HG02642 (cell line): ENCODE measurements around the gene NCKAP1.
"Not testable (repeated sequence)": the region's sequence is repeated elsewhere in the genome, so short reads cannot be mapped to it uniquely, and the experiment has no call there.

Experiments used
- ATAC-seq: cut with Tn5 transposase; IDR thresholded peaks from one replicate; pipeline ENCODE4 v1.9.1; 2021; ENCODE audit warnings: mild to moderate bottlenecking; ENCODE audit not compliant: unreplicated experiment, poor library complexity

The NCKAP1 gene

DNA sequence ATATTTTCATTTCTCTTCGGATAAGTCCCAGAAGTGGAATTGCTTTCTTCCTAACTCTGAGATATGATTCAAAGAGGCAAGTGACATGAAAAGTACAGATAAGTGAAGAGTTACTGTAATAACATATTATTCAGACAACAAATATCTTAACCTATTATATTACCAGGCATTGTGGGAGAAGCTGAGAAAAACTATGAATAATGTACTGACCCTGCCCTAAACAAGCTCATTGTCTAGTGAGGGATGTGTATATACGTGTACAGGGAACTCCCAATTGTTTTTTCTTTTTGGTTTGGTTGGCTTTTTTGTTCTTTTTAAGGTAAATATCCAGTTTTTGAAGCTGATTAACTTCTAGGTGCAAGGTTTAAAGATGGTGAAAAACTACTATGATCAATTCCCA is 26.5 kb downstream of the NCKAP1 start:
- ATAC-seq, result no peak

DNA sequence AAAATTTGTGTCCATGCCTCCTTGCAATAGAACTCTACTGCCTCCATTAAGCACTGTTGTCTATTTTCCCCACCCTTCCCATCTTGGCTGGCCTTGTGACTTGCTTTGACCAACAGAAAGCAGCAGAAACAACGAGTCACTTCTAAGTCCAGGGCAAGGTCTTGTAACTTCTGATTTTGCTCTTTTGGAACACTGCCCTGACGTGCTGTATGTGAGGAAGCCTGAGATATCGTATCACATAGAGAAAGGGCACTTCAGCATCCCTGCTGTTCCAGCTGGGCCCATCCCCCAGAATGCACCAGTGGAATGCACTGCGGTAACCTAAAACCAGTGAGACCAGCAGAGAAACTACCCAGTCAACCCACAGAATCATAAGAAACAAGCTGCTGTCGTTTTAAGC is 28.1 kb downstream of the NCKAP1 start:
- ATAC-seq, result no peak

DNA sequence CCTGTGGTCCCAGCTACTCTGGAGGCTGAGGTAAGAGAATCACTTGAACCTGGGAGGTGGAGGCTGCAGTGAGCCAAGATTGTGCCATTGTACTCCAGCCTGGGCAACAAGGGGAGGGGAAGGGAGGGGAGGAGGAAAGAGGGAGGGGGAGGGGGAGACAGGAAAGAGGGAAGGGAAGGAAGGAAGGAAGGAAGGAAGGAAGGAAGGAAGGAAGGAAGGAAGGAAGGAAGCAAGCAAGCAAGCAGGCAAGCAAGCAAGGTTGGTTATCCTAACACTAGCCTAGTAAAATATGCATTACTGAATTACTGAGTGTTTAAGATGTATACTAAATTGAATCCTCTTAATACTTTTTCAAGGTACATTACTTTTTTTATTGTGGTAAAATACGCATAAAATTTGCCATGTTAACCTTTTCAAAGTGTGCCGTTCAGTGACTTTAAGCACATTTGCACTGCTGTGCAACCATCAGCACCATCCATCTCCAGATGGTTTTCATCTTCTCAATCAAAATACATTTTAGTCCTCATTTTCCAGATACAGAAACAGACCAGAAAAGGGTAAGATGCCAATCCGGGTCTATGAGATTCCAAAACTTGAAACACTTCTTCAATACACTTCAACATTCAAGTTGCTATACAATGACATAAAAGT is 28.9 kb downstream of the NCKAP1 start:
- no peak for ATAC-seq

DNA sequence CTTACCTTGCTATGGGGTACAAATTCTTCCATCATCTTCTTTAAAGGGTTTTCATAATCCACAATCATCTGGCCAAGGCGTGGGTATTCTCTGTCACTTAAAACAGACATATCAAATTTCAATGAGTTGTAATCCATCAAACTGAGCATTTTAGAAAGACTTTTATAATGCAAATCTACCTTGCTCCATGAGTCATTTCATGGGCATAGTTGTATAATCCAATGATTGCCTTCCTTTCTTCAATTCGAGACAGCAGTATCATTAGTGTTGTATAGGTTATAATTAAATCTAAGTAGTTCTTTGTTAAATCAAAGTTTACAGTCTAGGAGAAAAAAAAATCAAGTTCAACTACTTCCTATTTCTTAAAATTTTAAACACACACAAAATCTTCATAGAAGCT is 36.3 kb downstream of the NCKAP1 start:
- ATAC-seq, result no peak

DNA sequence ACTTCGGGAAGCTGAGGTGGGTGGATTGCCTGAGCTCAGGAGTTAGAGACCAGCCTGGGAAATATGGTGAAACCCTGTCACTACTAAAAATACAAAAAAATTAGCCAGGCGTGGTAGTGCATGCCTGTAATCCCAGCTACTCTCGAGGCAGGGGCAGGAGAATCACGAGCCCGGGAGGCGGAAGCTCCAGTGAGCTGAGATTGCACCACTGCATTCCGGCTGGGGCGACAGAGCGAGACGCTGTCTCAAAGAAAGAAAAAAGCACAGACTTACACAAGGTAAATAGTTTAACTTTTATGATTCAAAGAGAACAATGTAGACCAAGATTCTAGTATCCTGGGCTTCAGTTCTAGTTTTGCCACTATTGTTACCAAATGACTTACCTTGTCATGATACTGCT is 37.4 kb downstream of the NCKAP1 start:
- no peak for ATAC-seq

DNA sequence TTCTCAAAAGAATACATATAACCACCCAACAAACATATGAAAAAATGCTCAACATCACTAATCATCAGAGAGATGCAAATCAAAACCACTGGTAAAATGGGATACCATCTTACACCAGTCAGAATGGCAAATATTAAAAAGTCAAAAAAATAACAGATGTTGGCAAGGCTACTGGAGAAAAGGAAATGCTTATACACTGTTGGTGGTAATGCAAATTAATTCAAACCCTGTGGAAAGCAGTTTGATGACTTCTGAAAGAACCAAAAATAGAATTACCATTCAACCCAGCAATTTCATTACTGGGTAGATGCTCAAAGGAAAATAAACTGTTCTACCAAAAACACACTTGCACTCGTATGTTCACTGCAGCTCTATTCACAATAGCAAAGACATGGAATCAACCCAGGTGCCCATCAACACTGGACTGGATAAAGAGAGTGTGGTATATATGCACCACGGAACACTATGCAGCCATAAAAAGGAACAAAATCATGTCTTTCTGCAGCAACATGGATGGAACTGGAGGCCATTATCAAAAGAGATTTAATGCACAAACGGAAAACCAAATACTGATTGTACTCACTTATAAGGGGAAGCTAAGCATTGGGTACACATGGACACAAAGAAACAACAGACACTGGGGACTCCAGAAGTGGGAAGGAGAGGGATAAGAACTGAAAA is 38.8 kb downstream of the NCKAP1 start:
- ATAC-seq, result no peak

DNA sequence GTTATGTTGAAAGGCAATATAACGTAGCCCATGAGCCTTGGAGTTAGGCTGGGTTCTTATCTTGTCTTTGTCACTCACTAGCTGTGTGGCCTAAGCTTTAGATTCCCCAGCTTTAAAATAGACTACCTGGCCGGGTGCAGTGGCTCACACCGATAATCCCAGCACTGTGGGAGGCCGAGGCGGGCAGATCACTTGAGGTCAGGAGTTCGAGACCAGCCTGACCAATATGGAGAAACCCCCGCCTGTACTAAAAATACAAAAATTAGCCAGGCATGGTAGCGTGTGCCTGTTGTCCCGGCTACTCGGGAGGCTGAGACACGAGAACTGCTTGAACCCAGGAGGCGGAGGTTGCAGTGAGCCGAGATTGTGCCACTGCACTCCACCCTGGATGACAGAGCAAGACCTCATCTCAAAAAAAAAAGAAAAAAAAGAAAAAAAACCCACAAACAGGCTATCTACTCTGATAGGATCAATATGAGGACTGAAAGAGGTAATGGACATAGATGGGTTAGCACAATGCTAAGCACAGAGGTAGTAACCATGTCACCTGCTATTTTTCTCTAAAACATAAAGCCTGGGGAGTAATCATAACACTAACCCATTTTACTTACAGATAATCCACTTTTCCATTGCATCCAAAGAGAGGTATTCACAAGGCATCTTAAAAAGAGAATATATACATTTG is 43.9 kb downstream of the NCKAP1 start:
- ATAC-seq, result no peak

DNA sequence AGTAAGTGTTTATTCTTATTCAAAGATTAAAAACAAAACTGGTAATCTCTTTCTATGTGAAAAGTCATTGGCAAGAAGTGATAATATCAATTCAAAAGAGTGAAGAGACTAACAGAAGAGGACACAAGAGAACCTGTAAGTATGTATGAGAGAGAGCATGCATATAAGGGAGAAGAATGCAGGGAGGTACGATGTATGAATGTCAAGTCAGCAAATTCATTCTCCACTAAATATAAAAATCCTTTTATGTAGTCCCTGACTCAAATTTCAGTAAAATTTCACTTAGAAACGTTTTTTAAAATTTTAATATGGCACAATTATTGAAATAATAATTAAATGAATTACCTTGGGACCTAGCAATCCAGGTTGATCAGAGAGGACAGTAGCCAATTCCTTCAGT is 55.3 kb downstream of the NCKAP1 start:
- ATAC-seq, result no peak

DNA sequence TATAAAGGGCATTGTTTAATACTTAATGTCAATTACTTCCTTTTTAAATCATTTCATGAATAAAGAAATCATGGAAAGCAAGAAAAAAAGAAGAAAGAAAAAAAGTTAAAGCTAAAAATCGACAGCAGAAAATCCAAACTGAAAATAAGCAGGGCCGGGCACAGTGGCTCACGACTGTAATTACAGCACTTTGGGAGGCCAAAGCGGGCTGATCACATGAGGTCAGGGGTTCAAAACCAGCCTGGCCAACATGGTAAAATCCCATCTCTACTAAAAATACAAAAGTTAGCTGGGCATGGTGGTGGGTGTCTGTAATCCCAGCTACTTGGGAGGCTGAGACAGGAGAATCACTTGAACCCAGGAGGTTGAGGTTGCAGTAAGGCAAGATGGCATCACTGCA is 56.8 kb downstream of the NCKAP1 start:
- ATAC-seq, result not testable (repeated sequence)

DNA sequence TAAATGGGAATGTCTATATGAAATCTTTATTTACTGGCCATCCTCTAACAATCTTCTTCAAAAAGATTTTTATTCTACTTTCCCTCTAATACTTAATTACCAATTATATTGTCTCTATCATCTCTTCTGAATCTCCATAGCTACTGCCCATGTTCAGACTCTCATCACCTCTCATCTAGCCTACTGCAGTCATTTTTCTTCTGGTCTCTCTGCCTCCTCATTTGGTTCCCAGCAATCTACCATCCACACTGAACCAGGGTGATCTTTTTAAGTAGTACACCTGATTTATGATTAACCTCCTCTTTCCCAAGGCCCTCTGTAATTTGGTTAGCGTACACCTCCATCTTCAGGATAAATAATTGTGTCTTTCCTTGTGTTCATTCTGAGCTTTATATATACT is 57.6 kb downstream of the NCKAP1 start:
- ATAC-seq, result no peak

DNA sequence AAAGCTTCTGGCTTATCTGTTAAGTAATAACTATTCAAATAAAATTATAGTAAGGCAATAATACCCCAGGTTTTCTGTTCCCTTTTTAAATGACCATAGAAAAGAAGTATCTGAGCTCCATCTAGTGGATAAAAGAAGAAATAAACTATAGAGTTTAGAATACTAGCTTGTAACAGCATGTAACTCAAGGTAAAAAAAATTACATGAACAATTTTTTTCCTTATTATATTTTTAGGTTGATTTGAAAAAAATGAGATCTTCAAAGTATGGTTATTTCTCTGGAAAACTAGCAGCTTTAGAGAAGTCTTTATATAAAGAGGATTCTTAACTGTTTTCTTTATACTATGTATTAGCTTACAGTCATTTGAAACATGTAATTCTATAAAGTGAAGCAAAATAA is 58.1 kb downstream of the NCKAP1 start:
- ATAC-seq, result peak; percentile 42

DNA sequence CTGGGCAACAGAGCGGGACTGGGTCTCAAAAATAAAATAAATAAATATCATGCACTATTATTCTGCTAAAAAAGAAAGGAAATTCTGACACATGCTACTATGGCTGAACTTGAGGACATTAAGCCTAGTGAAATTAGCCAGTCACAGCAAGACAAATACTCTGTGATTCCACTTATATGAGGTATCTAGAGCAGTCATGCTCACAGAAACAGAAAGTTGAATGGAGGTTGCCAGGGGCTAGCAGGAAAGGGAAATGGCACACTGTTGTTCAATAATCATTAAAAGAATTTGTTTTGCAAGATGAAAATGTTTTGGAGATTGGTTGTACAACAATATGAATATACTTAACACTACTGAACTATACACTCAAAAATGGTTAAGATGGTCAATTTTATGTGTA is 60.8 kb downstream of the NCKAP1 start:
- ATAC-seq, result peak; percentile 58

DNA sequence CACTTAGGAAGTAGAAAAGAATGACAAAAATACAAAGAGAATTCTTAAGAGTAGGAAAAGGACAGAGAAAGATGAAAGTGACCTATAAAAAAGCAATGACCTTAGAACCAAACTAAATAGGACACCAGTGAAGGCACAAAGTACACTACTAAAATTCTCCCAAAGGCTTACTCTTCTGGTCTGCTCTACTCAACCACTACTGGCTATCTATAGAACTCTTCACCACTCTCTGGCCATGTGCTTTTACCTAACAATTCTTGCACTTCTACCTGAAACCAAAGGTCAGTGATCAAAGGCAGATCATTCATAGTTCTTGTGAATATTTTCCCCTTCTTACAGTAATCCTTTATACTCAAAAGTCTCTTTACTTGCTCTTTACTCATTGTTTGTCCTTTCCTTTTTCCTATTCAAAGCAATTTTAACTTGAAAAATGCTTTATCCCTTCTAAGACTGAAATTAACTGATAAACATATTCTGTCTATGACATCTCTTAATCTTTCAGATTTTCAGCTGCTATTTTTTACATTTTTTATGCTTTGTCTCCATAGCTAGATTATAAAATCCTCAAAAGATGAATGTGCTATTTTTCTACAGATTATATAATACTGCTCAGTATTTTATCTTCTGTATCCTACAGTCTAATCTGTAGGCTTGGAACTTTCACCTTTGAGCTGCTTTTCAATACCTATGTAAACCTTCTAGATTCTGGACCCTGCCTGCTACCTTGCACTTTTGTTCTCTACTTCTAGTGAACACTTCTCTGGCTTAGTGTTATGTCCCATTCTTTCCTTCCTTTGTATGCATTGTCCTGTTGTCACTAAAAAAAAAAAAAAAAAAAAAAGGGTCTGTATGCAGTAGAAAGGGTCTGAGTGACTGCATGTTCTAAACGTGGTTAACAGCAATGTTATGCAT is 64.6 kb downstream of the NCKAP1 start:
- peak; percentile 34 for ATAC-seq

DNA sequence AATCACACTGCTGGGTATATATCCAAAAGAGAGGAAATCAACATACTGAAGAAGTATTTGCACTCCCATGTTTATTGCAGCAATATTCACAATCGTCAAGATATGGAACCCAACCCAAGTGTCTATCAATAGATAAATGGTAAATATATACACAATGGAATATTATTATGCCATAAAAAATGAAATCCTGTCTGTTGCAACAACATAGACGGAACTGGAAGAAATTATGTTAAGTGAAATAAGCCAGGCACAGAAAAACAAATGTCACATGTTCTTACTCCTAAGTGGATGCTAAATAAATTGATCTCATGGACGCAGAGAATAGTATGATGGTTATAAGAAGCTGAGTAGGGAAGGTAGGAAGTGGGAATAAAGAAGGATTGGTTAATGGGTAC is 65.7 kb downstream of the NCKAP1 start:
- no peak for ATAC-seq

DNA sequence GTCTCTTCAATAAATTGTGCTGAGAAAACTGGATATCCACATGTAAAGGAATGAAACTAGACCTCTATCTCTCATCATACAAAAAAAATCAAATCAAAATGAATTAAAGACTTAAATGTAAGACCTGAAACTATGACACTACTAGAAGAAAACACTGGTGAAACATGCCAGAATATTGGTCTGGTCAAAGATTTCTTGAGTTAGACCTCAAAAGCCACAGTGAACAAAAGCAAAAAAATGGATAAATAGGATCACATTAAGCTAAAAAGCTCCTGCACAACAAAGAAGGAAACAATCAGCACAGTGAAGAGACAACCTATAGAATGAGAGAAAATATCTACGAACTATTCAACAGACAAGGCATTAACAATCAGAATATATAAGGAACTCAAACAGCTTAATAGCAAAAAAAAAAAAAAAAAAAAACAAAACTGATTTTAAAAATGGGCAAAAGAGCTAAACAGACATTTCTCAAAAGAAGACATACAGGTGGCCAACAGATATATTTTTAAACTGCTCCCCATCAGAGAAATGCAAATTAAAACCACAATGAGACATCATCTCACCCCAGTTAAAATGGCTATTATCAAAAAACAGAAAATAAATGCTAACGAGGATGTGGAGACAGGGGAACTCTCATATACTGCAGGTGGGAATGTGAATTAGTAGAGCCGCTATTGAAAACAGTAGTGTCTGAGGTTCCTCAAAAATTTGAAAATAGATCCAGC is 66.3 kb downstream of the NCKAP1 start:
- ATAC-seq, result peak; percentile 57

DNA sequence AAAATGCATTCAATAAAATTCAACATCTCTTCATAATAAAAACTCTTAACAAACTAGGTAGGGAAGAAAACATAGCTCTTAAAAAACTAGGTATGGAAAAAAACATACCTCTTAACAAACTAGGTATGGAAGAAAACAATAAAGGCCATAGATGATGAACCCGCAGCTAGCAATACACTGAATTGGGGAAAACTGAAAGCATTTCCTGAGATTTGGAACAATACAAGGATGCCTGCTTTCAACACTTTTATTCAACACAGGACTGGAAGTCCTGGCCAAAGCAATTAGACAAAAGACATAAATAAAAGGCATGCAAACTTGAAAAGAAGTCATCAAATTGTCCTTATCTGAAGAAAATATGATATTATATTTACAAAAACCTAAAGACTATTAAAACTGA is 67.8 kb downstream of the NCKAP1 start:
- no peak for ATAC-seq

DNA sequence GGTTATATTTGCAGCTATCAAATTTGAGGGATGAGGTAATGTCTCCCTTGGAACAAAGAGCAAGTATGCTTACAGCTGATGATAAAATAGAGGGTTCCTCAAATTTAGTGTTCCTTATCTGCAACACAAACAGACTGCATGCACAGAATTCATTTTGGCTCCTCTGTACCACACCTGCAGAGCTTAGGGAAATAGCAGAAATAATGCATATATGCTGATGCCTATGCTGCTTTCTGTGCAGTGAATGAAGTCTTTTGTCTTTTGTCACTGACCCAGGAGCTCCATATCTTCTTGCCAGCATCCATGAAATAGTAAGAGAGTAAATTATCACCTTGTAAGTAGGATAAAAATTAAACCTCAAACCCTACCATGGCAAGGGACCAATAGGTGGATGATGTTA is 69.8 kb downstream of the NCKAP1 start:
- no peak for ATAC-seq

DNA sequence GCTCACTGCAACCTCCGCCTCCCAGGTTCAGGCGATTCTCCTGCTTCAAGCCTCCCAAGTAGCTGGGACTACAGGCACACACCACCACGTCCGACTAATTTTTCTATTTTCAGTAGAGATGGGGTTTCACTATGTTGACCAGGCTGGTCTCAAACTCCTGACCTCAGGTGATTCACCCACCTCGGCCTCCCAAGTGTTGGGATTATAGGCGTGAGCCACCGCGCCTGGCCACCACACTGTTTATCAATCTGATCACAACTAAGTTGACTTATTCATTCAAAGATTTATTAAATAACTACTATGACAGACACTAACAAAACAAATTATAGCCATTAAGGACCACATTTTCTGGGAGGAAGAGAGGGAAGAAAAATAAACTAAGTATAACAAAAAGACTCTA is 71.9 kb downstream of the NCKAP1 start:
- not testable (repeated sequence) for ATAC-seq

DNA sequence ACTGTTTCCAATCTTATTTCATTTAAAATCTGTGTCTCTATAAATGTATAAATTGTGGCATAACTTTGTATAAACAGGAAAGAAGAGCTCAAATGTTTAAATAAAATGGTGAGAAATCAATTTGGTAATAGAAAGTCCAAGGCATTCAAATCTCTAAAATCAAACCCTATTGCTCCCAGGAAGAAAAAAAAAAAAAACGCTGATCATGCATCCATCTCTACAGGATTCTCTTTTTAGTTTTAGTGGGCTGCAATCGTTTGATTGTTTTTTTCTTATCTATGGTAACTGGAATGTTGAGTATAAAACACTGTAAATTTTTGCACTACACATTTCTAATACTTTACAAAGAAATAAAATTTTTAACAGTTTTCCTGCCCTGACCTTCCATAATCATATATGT is 75.6 kb downstream of the NCKAP1 start:
- ATAC-seq, result no peak

DNA sequence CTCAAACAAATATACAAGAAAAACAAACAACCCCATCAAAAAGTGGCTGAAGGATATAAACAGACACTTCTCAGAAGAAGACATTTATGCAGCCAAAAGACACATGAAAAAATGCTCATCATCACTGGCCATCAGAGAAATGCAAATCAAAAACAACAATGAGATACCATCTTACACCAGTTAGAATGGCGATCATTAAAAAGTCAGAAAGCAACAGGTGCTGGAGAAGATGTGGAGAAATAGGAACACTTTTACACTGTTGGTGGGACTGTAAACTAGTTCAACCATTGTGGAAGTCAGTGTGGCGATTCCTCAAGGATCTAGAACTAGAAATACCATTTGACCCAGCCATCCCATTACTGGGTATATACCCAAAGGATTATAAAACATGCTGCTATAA is 77.4 kb downstream of the NCKAP1 start:
- ATAC-seq, result not testable (repeated sequence)
